Hypothalamus (tissue), 51 donors: Measurements from ENCODE around the gene MAPK8IP2.
"Not testable (repeated sequence)": the region's sequence is repeated elsewhere in the genome, so short reads cannot be mapped to it uniquely, and the experiment has no call there.

Experiments
- DNase-seq, 51 donors: peaks; one replicate each; lab custom pipeline; 2025; lab: John Stamatoyannopoulos, UW

MAPK8IP2 gene

GRCh38 chr22:50628543-50629134 is 28.0 kb downstream of the MAPK8IP2 start:
- DNase-seq: no peak

- no peak for DNase-seq
These were observed 29.8 kb downstream of the MAPK8IP2 start for GRCh38 chr22:50630376-50630775.

- DNase-seq: no peak
These were observed 32.5 kb downstream of the MAPK8IP2 start for GRCh38 chr22:50633086-50633485.

DNA sequence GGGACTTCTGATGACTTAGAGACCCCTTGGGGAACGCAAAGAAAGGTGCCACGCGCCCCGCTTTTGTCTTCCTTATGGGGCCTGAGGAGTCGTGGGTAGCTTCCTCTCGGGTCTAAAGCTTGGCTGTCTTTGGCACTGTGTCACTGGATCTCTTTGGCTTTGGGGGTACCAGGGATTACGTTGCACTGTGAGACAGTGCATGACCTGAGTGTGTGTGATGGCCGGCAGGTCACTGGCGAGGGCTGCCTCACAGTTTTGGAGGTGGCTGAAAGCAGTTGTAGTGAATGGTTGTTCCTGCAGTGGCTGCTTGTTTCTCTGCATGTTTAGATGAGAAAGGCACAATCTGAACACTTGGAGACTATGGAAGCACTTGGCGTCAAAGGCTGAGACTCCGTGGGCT is 33.2 kb downstream of the MAPK8IP2 start:
- DNase-seq: no peak

- no peak for DNase-seq
These were observed 35.0 kb downstream of the MAPK8IP2 start for GRCh38 chr22:50635591-50635990.

GRCh38 chr22:50640296-50640695 is 39.7 kb downstream of the MAPK8IP2 start:
- DNase-seq: not testable (repeated sequence)

DNA sequence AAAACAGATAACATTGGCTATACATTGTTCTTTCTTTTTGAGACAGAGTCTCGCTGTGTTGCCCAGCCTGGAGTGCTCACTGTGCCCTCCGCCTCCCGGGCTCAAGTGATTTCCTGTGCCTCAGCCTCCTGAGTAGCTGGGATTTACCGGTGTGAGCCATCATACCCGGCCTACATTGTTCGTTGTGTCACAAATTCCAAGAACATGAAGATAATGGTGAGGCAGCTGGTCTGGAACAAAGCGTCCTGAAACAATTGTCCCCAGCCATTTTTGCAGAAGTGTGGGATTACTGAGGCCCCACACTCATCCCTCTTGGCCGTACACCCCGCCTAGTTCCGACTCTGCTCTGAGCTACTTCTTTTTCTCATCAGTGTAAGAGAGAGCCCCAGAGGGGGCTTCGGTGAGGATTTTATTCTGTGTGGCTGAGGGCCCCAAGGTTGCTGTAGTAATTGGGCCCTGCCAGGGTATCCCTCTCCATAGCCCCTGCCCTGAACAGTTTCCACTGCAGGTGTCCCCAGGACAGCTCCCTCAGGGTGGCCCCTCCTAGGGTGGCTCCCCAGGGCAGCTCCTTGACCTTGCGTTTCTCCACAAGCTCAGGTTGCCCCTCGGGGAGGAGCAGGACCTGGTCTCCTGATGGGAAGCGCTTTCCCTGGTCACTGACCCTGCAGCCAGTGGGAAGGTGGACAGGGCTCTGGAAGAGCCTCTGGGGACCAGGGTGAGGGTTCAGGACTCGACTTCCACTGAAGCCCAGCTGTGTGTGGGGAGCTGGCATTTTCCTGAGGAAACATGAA is 40.5 kb downstream of the MAPK8IP2 start:
- DNase-seq: no peak

DNA sequence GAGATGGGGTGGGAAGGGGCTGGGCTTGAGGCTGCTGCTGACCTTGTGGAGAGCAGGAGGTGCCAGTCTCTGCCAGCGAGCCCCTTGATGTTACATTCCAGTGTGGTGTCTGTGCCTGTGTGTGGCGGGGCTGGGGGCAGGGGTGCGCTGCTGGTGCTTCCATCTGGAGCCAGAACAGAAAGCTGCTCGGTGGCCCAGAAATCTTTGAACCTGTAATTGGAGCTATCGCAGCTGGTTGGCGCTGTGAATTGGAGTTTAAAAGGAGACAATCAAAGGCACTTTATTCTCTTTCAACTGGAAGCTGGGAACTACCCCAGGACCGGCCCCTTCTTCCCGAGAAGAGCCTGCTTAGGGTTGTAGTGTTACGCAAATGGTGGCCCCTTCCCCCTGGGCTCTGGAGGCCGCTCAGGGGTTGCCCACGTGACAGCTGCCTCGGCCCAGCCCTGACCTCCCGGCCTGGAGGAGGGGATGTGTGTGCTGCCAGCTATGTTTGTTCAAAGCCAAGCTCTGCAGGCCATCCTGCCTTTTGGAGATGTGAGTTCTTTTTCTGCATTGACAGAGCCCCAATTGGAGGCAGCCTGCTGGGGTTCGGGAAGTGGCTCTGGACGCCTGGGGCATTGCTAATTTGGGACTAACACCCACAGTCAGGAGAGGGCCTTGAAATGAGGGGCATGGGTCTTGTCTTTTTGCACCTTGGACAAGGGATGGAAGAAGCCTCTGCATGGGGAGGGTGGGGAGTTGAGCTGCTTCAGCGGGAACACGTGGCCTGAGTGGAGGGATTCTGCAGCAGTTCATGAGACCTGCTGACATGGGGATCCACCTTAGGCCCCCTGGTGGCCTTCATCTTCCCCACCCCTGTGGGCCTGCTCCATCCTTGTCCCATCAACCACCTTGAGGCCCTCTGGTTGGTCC is 41.4 kb downstream of the MAPK8IP2 start:
- peak in 20 of 51 donors; percentile 11 to 52 (median 28) for DNase-seq

GRCh38 chr22:50643021-50643820 is 42.6 kb downstream of the MAPK8IP2 start:
- not testable (repeated sequence) for DNase-seq

DNA sequence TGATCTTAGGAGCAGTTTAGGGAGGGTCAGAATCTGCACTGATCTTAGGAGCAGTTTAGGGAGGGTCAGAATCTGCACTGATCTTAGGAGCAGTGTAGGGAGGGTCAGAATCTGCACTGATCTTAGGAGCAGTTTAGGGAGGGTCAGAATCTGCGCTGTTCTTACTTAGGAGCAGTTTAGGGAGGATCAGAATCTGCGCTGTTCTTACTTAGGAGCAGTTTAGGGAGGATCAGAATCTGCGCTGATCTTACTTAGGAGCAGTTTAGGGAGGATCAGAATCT is 43.2 kb downstream of the MAPK8IP2 start:
- not testable (repeated sequence) for DNase-seq

DNA sequence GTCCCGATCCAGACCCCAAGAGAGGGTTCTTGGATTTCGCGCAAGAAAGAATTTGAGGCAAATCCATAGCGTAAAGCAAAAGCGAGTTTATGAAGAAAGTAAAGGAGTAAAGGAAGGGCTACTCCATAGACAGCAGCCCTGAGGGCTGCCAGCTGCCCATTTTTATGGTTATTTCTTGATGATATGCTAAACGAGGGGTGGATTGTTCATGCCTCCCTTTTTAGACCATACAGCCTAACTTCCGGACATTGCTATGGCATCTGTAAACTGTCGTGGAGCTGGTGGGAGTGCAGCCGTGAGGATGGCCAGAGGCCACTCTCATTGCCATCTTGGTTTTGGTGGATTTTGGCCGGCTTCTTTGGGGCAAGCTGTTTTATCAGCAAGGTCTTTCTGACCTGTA is 52.7 kb downstream of the MAPK8IP2 start:
- no peak for DNase-seq

- not testable (repeated sequence) for DNase-seq
These were observed 54.1 kb downstream of the MAPK8IP2 start for GRCh38 chr22:50654664-50655063.

- peak in 1 of 51 donors; percentile 17 for DNase-seq
These were observed 55.8 kb downstream of the MAPK8IP2 start for GRCh38 chr22:50656122-50657070.

DNA sequence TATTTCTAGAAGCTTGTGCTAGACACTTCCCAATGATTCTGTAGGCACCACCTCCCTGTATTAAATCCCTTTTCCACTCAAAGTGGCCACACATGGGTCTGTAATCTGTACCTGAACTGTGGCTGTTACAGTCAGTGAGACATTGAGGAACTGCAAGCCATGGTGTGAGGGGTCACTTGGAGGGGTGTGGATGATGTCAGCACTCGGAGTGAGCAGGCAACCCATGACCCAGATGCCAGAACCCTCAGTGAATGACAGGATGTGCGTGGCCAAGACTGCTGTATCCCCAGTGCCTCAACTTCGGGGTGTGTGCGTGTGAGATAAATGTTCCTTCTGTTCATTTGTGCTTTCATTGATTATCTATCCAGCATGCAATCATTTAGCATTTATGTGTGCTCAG is 57.3 kb downstream of the MAPK8IP2 start:
- DNase-seq: no peak

DNA sequence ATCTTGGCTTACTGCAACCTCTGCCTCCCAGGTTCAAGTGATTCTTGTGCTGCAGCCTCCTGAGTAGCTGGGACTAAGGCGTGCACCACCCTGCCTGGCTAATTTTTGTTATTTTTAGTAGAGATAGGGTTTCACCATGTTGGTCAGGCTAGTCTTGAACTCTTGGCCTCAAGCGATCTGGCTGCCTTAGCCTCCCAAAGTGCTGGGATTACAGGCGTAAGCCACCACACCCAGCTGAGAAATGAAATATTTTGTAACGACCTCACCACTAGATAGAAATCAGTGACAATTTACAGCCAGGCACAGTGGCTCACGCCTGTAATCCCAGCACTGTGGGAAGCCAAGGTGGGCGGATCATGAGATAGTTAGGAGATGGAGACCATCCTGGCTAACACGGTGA is 59.1 kb downstream of the MAPK8IP2 start:
- DNase-seq: not testable (repeated sequence)

- DNase-seq: no peak
These were observed 59.7 kb downstream of the MAPK8IP2 start for GRCh38 chr22:50660306-50660705.
